ENCODE data around the gene FER. TPM values are rescaled to one million over a fixed set of nuclear protein-coding genes. Genes with fewer than 3 reads are reported as not detected.

FER gene
- total and polyA plus RNA-seq, 9 of the 15 experiments (the other 6 are each of a cell fraction or from before 2014, with no cell fraction given): 6.7 to 18.2 (median 8.9) TPM

- H4K20me1 ChIP-seq (replicated peaks; ENCODE audit: control insufficient read depth, insufficient read depth, low read length): no peaks in the 10 kb centered on the region
- FAIRE-seq (no peak), DNase-seq (ENCODE audit: extremely low read depth in 1 of 4, low spot score in 3 of 4) (no peak), ATAC-seq (no peak)
- no peaks in the 10 kb centered on the region for H3K36me3 ChIP-seq (ENCODE audit: control insufficient read depth, insufficient read depth, low read length)
- H3K4me1 ChIP-seq (replicated peaks in 1 of 2; ENCODE audit: control insufficient read depth in 2 of 2, insufficient read depth in 2 of 2, low read length in 2 of 2): peaks cover 0 to 3% of the 10 kb centered on the region in 2 experiments; a peak in 1 of 5 replicates
- H3K9me3 ChIP-seq (replicated peaks; ENCODE audit: control insufficient read depth, insufficient read depth, low read depth, low read length): no peaks in the 10 kb centered on the region
- in situ Hi-C loops (cut with MboI): no loop called here
- no TSS peak for BruUV-seq (replicated peaks)
- CTCF ChIA-PET (ENCODE audit: low intra/inter-chr PET ratio): no interaction called here
- H2AFZ ChIP-seq (ENCODE audit: low read depth, low read length): no peak overlapping the region; the same call in 1 of the 2 replicates
- POLR2A ChIA-PET: no interaction called here
- no peaks in the 10 kb centered on the region for H3K9me1 ChIP-seq (ENCODE audit: control insufficient read depth, insufficient read depth, low read length)
- H3K79me2 ChIP-seq (ENCODE audit: control insufficient read depth, insufficient read depth, low read length): peaks cover 11% of the 10 kb centered on the region; the same call in 2 of the 3 replicates
- intact Hi-C loops (cut with micrococcal nuclease): no loop called here
- H3K4me2 ChIP-seq (ENCODE audit: insufficient read depth, low read length): no peak overlapping the region
- no peak overlapping the region for H3K9ac ChIP-seq (ENCODE audit: insufficient read depth in 1 of 2, low read depth in 2 of 2, low read length in 2 of 2)
- no peak for TF ChIP-seq MTA1 (IDR thresholded peaks at IDR 0.05; ENCODE audit: borderline replicate concordance)
- TF ChIP-seq HCFC1 (IDR thresholded peaks at IDR 0.05; ENCODE audit: low read depth, low read length): no peak
- no peak for TF ChIP-seq SIRT6 (IDR thresholded peaks at IDR 0.05; ENCODE audit: low read depth, low read length)
- no peak for TF ChIP-seq ZNF830 (CRISPR knock-in tag; IDR thresholded peaks at IDR 0.05)
- no peak for TF ChIP-seq ARID2 (IDR thresholded peaks at IDR 0.05)
- no peak for TF ChIP-seq HDAC1 (IDR thresholded peaks at IDR 0.05)
- no peak for TF ChIP-seq ZNF699 (CRISPR knock-in tag; IDR thresholded peaks at IDR 0.05; ENCODE audit: insufficient replicate concordance)
- no peak for TF ChIP-seq GATA2 (CRISPR knock-in tag; IDR thresholded peaks at IDR 0.05)
- TF ChIP-seq SIN3A (IDR thresholded peaks at IDR 0.05; ENCODE audit: borderline replicate concordance in 2 of 2, control insufficient read depth in 1 of 2, low read depth in 2 of 2, low read length in 2 of 2): no peak
- TF ChIP-seq ZNF316 (IDR thresholded peaks at IDR 0.05): no peak
- no peak for TF ChIP-seq ZFX (CRISPR knock-in tag; IDR thresholded peaks at IDR 0.05)
- no peak for TF ChIP-seq ESRRB (CRISPR knock-in tag; IDR thresholded peaks at IDR 0.05; ENCODE audit: borderline replicate concordance)
- no peak for TF ChIP-seq ILF3 (IDR thresholded peaks at IDR 0.05; ENCODE audit: borderline replicate concordance)
- TF ChIP-seq NR3C1 (CRISPR knock-in tag; IDR thresholded peaks at IDR 0.05): no peak
- TF ChIP-seq STAT5A (IDR thresholded peaks at IDR 0.05; ENCODE audit: borderline replicate concordance, low read length): no peak
- no peak for TF ChIP-seq ZFP36 (IDR thresholded peaks at IDR 0.05; ENCODE audit: low read depth, low read length, partially characterized antibody)
- TF ChIP-seq TFE3 (CRISPR knock-in tag; IDR thresholded peaks at IDR 0.05): no peak
- no peak for TF ChIP-seq SMC3 (conservative IDR thresholded peaks at IDR 0.05; ENCODE audit: insufficient read depth, low read depth, low read length)
- TF ChIP-seq ZNF57 (CRISPR knock-in tag; IDR thresholded peaks at IDR 0.05): no peak
- no peak for TF ChIP-seq ARID4B (CRISPR knock-in tag; IDR thresholded peaks at IDR 0.05)
- WGBS (ENCODE audit: insufficient coverage, low coverage, missing lambda C conversion rate): 50% methylated on average over 1 of the region's 1 CpG
- no peak overlapping the region for H3K27ac ChIP-seq (ENCODE audit: extremely low read depth, low read depth, low read length)
- H3K4me3 ChIP-seq: no peak overlapping the region
- H3K27me3 ChIP-seq (ENCODE audit: control insufficient read depth in 2 of 2, insufficient read depth in 2 of 2, low read length in 2 of 2): no peaks in the 10 kb centered on the region
These were observed 4.4 kb upstream of the FER start for GRCh38 chr5:108743319-108743718.
